Stimulated activated CD4-positive, alpha-beta T cell treated with anti-CD3 and anti-CD28 coated beads, Interleukin-2, amount 100 ng/mL, for 48 hours (primary cell): ENCODE measurements around the gene TNFSF9.
"Not testable (repeated sequence)": the region's sequence is repeated elsewhere in the genome, so short reads cannot be mapped to it uniquely, and the experiment has no call there.

ENCODE experiments used
- DNase-seq, 2 donors: peaks; one replicate each; pipeline ENCODE4 v3.0.0-alpha.2; 2020

TNFSF9 gene

GRCh38 chr19:6533000-6533328, 2.1 kb downstream of the TNFSF9 start:
- DNase-seq: no peak

- no peak for DNase-seq
Observed at GRCh38 chr19:6533746-6534418, 3.1 kb downstream of the TNFSF9 start.

- no peak for DNase-seq
Observed at GRCh38 chr19:6534451-6535093, 3.7 kb downstream of the TNFSF9 start.

GRCh38 chr19:6535558-6536137, 4.8 kb downstream of the TNFSF9 start:
- DNase-seq: no peak

- DNase-seq: no peak
Observed at GRCh38 chr19:6539514-6539913, 8.7 kb downstream of the TNFSF9 start.

GRCh38 chr19:6540918-6541689, 10.3 kb downstream of the TNFSF9 start:
- DNase-seq: no peak

- DNase-seq: no peak
Observed at GRCh38 chr19:6543866-6544347, 13.1 kb downstream of the TNFSF9 start.

- DNase-seq: not testable (repeated sequence)
Observed at GRCh38 chr19:6550679-6551078, 19.9 kb downstream of the TNFSF9 start.

- no peak for DNase-seq
Observed at GRCh38 chr19:6551091-6551490, 20.3 kb downstream of the TNFSF9 start.

- DNase-seq: peak; percentile 38 to 48
Observed at GRCh38 chr19:6551607-6552450, 21.0 kb downstream of the TNFSF9 start.

- no peak for DNase-seq
Observed at GRCh38 chr19:6556043-6556449, 25.2 kb downstream of the TNFSF9 start.

GRCh38 chr19:6556480-6557195, 25.8 kb downstream of the TNFSF9 start:
- DNase-seq: no peak

- DNase-seq: not testable (repeated sequence)
Observed at GRCh38 chr19:6562437-6562836, 31.6 kb downstream of the TNFSF9 start.

- DNase-seq: peak in 1 of 2 donors; percentile 10
Observed at GRCh38 chr19:6564393-6564792, 33.6 kb downstream of the TNFSF9 start.

GRCh38 chr19:6566727-6567126, 35.9 kb downstream of the TNFSF9 start:
- not testable (repeated sequence) for DNase-seq

GRCh38 chr19:6568010-6568526, 37.2 kb downstream of the TNFSF9 start:
- no peak for DNase-seq

GRCh38 chr19:6568816-6569215, 38.0 kb downstream of the TNFSF9 start:
- DNase-seq: no peak

GRCh38 chr19:6570764-6571163, 39.9 kb downstream of the TNFSF9 start:
- DNase-seq: no peak

- no peak for DNase-seq
Observed at GRCh38 chr19:6571167-6571566, 40.3 kb downstream of the TNFSF9 start.

GRCh38 chr19:6572217-6572616, 41.4 kb downstream of the TNFSF9 start:
- no peak for DNase-seq

GRCh38 chr19:6573350-6573749, 42.5 kb downstream of the TNFSF9 start:
- no peak for DNase-seq
